Measurements from ENCODE around the gene FAM234B. TPM values are rescaled to one million over a fixed set of nuclear protein-coding genes. Genes with fewer than 3 reads are reported as not detected.

FAM234B gene
- total and polyA plus RNA-seq, 11 donors: 1.2 to 3.5 (median 2.5) TPM

DNA sequence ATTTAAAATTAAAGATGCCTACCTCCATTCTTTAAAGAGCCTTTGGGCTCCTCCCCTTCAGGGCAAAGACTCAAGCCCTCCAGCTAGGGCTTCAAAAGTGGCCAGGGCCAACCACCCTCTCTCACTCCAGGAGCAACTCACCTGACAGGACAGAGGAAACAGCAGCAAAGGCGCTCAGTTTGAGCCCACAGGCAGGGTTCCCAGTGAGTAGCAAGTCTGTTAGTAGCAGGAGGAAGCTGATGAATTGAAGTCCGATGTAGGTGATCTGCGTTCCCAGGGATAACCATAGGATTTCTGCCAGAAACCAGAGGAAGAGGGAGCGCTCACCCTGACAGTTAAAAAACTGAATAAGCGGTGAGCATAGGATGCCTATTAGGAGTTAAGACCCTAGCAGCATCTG lies 43.6 kb downstream of the FAM234B start:
- intact Hi-C loops (cut with DNase I): no loop called here
- TF ChIP-seq, protein P1, sequence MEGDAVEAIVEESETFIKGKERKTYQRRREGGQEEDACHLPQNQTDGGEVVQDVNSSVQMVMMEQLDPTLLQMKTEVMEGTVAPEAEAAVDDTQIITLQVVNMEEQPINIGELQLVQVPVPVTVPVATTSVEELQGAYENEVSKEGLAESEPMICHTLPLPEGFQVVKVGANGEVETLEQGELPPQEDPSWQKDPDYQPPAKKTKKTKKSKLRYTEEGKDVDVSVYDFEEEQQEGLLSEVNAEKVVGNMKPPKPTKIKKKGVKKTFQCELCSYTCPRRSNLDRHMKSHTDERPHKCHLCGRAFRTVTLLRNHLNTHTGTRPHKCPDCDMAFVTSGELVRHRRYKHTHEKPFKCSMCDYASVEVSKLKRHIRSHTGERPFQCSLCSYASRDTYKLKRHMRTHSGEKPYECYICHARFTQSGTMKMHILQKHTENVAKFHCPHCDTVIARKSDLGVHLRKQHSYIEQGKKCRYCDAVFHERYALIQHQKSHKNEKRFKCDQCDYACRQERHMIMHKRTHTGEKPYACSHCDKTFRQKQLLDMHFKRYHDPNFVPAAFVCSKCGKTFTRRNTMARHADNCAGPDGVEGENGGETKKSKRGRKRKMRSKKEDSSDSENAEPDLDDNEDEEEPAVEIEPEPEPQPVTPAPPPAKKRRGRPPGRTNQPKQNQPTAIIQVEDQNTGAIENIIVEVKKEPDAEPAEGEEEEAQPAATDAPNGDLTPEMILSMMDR (IDR thresholded peaks at IDR 0.05): no peak
- TF ChIP-seq POLR2A (IDR thresholded peaks at IDR 0.05): no peak
- Histone ChIP-seq H3K36me3 (peaks cover 0 to 8% (median 0%) of the 10 kb centered on the region in 9 donors), H3K9me3 (no peaks in the 10 kb centered on the region), H3K4me1 (no peaks in the 10 kb centered on the region), H3K27ac (no peak overlapping the region), H3K27me3 (no peaks in the 10 kb centered on the region), H3K4me3 (no peak overlapping the region)
- DNase-seq (no peak), ATAC-seq (no peak)
- WGBS, 4 donors: 83 to 91% (median 87%) methylated on average over 5 of the region's 5 CpGs

DNA sequence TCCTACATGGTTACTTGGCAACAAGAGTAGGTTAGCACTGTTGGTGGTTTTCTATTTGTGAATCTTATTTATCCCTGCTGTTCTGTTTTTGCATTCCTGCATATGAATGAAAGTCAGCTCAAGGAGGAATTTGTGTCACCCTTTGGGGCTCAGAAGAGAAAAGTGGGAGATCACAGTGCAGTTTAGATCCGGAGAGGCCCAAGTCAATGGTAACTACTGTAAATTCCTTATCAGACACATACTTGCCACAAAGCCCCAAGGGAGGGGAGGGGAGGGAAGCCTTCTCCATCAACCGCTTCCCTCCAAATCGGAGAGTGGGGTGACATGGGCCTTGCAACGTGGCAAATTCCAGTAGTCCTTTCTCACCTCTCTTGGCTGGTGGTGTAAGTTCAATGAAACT lies 44.3 kb downstream of the FAM234B start:
- Histone ChIP-seq H3K27me3 (no peaks in the 10 kb centered on the region), H3K36me3 (peaks cover 0 to 8% (median 0%) of the 10 kb centered on the region in 9 donors), H3K27ac (no peak overlapping the region), H3K9me3 (no peaks in the 10 kb centered on the region), H3K4me3 (no peak overlapping the region), H3K4me1 (peaks cover 0 to under 1% (median 0%) of the 10 kb centered on the region in 12 donors)
- DNase-seq (no peak), ATAC-seq (no peak)
- intact Hi-C loops (cut with DNase I): no loop called here
- TF ChIP-seq, protein P1 (IDR thresholded peaks at IDR 0.05): no peak
- TF ChIP-seq POLR2A (IDR thresholded peaks at IDR 0.05): no peak
- 80 to 87% (median 82%) methylated on average over 4 of the region's 4 CpGs for WGBS, 4 donors

DNA sequence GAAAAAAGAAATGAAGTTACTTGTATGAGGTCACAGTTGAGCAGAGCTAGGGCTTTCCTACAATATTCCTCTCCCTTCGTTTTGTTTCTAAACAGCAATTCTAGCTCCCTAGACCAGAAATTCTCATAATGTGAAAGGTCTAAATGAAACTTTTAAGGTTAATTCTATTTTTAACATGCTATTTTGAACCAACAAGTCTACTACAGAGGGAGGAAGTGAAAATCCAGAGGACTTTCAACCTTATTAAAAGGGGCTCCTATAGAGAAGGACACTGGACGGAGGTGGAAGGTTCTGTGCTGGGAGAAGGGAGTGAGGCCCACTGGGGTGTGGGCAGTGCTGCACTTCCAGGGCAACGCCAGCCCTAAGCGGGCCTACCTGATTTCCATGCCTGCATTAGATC lies 45.9 kb downstream of the FAM234B start:
- Histone ChIP-seq H3K4me1 (peaks cover 0 to 16% (median 0%) of the 10 kb centered on the region in 12 donors), H3K27ac (no peak overlapping the region), H3K9me3 (no peaks in the 10 kb centered on the region), H3K4me3 (no peak overlapping the region), H3K27me3 (no peaks in the 10 kb centered on the region), H3K36me3 (peaks cover 0 to 2% (median 0%) of the 10 kb centered on the region in 9 donors)
- DNase-seq (no peak), ATAC-seq (no peak)
- intact Hi-C loops (cut with DNase I): loop anchor here in 3 of 10 donors (5.0 to 10.0 kb wide), 2 partner anchors 88 to 175 kb away; partner anchors contain the start of gene HEBP1 (in 1 of the 3)
- TF ChIP-seq, protein P1 (IDR thresholded peaks at IDR 0.05): no peak
- no peak for TF ChIP-seq POLR2A (IDR thresholded peaks at IDR 0.05)
- WGBS, 4 donors: 94 to 97% (median 95%) methylated on average over 4 of the region's 4 CpGs

DNA sequence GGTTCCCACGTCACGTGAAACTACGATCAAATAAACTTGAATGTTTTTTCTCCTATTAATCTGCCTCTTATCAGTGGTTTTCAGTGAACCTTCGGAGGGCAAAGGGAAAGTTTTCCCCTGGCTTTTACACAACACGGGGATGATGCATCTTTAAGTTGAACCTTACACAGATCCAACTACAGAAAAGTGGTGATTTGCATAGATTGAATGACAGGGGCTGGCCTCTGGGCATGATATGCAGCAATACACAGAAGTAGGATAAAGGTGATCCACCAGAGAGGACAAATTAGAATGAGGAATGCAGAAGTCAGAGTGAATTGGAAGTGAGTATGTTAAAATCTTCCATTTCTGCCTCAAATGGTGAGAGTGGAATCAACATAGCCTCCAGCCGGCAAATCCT lies 47.7 kb downstream of the FAM234B start:
- no peaks in the 10 kb centered on the region for H3K9me3 ChIP-seq
- no peak for TF ChIP-seq POLR2A (IDR thresholded peaks at IDR 0.05)
- H3K36me3 ChIP-seq: no peaks in the 10 kb centered on the region
- ATAC-seq (no peak), DNase-seq (no peak)
- H3K27ac ChIP-seq: no peak overlapping the region
- intact Hi-C loops (cut with DNase I): loop anchor here in 3 of 10 donors (5.0 to 10.0 kb wide), 2 partner anchors 90 to 177 kb away; partner anchors contain the start of gene HEBP1 (in 1 of the 3)
- no peak overlapping the region for H3K4me3 ChIP-seq
- WGBS, 4 donors: 95 to 98% (median 97%) methylated on average over 6 of the region's 6 CpGs
- H3K27me3 ChIP-seq: no peaks in the 10 kb centered on the region
- peaks cover 0 to 21% (median under 1%) of the 10 kb centered on the region in 12 donors for H3K4me1 ChIP-seq
